T-helper 2 cell treated with Interferon-gamma antibody and Interleukin-4, amounts not matched to agents 100 ng/mL and 5 ng/mL, for 36 hours (primary cell): ENCODE data around the gene TTC39A. TPM values are rescaled to one million over a fixed set of nuclear protein-coding genes. Genes with fewer than 3 reads are reported as not detected.

Experiments
- intact Hi-C: fragments of 100-400 bp; cut with micrococcal nuclease; formaldehyde crosslinking; loops from one replicate; pipeline ENCODE4 v1.15.1; 2023
- total RNA-seq: library from RNA; stranded (reverse); gene quantifications from 2 replicates; pipeline ENCODE4 v1.2.3, GENCODE V29; 2022

TTC39A gene
- not detected in 2 replicates for total RNA-seq

DNA sequence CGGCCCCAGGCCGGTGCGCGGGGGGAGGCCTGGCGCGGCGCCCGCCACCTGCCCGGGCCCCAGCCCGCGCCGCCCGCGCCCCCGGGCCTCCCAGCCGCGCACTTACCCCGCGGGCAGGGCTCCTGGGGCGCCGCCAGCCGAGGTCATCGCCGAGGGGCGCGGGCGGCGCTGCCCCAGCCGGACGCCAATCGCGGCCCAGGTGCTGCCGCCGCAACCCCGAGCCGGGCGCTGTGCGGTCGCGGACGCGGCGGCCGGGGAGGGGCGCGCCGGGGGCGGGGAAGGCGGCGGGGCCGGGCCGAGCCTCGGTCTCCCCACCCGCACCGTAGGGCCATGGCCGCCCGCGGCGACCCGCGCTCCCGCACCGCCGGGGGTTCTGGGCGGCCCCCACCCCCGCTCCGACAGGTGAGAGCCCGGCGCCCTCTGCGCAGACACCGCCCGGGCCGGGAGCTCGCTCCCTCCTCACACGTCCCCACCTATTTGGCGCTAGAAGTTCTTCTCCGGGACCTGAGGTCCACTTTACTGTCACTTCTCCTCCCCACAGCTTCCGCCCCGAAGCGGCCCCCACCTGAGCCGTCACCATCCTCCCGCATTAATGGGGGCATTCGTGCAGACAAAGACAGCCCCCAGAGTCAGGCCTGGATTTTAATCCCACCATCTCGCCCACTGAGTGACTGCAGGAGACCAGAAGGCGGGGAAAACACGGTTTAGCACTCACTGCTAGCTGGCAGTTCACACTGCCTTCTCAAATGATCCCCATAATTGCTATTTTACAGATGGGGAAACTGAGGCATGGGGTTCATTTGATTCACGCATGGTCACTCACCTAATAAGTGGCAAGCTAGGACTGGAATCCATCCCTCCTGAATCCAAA is at the start of gene TTC39A:
Gene TTC39A, minus strand, starts transcription at position 232 of the 871 bp plus-strand sequence. Its CDS starts 85 bp downstream, at position 147.
- intact Hi-C loops, result no loop called here

DNA sequence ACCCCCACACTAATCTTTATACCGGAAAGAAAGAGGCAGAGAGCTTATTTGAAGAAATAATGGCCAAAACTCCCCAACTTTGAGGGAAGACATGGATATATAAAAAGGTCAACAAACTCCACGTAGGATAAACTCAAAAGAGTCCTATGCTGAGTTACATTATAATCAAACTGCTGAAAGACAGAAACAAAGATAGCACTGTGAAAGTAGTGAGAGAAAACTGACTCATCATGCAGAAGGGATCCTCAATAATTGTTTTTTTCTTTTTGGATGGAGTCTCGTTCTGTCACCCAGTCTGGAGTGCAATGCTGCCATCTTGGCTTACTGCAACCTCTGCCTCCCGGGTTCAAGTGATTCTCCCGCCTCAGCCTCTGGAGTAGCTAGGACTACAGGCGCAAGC is 48.5 kb upstream of the TTC39A start:
- intact Hi-C loops, result no loop called here

DNA sequence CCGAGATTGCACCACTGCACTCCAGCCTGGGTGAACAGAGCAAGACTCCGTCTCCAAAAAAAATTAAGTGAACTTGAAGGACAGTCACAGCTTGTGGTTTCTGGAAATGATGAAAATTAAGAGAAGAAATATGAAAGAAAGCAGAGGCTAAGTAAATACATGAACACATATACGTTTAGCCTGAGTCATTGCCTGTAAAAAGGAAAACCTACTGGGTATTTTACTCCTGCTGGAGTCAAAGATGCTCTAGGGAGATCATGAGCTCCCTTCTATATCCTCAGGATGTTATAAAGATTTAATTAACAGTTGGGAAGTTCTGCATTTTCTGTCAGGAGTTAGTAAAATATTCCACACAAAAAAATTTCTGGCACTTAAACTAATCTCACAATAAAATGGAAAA is 43.5 kb upstream of the TTC39A start:
- intact Hi-C loops, result no loop called here

DNA sequence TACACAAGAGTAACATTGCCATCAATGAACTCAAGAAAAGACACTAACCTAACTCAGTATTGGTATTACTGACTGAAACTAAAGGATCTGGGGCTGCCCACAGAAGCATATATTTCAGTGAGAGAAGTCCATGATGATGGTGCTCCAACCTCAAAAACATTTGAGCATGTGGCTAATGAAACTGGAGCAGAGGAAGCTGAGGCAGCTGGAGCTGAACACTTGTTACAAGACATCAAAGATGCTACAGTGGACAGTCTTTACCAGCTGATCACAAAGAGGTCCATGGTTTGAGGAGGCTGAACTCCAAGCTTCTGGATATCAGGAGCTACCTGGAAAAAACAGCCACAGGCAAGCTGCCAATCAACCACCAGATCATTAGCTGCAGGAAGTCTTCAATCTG is 42.2 kb upstream of the TTC39A start:
- intact Hi-C loops, result no loop called here

DNA sequence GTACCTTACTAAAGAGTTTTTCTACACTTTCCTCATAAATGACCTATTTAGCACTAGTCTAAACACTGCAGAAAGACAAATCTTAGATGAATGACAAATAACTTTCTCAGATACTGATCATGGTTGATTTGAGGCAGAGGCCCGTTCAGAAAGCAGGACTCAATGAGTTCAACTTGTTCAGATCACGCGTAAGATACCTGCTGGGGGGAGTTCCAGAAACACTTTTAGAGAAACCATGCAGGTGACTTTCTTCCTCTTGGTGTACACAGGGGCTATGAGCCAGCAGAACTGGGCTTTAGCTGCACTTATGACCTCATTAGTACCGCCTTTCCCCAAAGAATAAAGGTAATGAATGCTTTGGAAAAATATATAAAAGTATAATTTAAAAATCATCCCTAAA is 38.8 kb upstream of the TTC39A start:
- intact Hi-C loops, result no loop called here

DNA sequence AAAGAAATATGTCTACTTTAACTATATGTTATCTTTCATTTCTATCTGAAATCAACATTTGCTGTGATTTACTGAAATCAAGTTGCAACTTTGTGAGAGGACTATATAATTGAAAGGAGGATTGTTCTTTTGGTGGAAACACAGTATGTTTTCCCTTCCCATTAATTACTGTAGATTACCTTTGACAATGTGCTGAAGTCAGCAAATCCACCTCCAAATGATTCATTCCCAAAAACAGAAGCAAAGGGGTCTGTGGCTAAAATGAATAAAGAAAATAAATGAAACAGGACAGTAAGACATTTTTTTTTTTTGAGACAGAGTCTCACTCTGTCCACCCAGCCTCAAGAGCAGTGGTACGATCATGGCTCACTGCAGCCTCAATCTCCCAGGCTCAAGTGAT is 35.4 kb upstream of the TTC39A start:
- intact Hi-C loops, result no loop called here

DNA sequence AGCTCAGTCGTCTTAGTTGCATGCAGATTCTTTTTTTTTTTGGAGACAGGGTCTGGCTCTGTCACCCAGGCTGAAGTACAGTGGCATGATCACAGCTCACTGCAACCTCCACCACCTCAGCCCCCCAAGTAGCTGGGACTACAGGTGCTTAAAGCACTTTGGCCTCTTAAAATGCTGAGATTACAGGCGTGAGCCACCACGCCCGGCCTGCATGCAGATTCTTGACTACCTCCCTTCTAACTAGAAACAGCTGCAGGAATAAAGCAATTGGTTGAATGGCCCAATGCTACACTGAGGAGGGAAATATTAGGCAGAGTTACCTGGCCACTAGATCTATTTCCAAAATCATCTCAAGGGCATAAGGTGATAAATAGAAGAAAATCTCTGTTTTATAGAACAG is 29.5 kb upstream of the TTC39A start:
- intact Hi-C loops, result no loop called here

DNA sequence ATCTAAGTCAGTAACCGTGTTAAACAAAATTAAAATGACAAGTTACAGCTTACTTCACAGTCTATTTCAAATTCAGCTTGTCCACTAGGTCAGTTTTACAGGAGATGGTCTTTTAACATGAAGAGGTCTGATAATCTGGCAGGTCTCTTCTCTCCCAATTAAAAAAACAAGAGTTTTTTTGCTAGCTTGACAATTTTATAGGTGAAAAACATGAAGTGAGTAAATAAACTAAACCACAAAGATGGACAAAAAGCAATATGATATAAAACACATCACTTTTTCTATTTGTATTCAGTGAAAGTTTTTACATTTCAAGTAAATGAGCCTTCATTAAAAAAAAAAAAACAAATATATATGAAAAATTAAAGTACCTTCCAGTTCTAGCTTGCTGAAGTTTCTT is 25.0 kb upstream of the TTC39A start:
- intact Hi-C loops, result no loop called here

DNA sequence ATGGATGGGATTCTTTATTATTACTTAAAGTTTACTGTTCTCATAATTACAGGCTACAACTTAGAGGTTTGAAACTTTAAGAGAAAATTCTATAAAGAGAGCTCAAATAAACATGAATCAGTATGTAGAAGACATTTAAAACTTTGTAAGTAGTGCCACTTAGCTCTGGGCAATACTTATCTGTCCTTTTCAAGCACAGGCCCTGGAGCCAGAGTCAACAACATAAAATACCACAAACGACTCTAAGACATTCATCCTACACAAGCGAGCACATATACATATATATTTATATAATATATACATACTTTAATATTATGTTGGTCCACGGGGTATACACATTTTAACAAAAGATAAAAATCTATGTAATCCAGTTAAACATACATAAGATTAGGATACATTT is 24.1 kb upstream of the TTC39A start:
- intact Hi-C loops, result no loop called here

DNA sequence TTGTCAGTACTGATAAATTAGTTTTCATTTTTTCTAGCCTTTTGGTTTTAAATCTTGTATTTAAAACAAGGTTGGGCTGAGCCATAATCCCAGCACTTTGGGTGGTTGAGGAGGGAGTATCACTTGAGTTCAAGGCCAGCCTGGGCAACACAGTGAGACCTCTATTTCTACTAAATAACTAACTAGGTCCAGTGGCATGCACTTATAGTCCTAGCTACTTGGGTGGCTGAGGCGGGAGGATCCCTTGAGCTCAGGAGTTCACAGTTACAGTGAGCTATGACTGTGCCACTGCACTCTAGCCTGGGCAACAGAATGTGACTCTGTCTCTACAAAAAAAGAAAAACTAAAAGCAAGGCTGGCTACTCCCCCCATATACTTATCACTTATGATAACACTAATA is 21.5 kb upstream of the TTC39A start:
- intact Hi-C loops, result no loop called here

DNA sequence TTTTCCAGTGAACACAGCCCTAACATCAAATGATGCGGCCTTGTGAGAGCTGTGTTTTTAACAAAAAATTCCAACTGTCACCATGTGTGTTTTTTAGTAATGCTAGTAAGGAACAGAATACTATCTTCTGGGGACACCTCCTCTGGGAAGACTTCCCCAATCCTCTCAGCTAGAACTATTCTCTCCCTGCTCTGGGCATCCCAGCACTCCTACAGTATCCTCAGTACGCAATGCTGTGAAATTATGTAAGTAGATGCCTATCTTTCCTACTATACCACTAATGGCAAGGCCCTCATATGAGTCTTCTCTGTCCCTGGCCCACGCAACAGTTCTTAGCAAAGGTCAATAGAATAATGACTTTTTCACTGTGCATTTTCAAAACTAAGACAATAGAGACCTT is 19.5 kb upstream of the TTC39A start:
- intact Hi-C loops, result no loop called here

DNA sequence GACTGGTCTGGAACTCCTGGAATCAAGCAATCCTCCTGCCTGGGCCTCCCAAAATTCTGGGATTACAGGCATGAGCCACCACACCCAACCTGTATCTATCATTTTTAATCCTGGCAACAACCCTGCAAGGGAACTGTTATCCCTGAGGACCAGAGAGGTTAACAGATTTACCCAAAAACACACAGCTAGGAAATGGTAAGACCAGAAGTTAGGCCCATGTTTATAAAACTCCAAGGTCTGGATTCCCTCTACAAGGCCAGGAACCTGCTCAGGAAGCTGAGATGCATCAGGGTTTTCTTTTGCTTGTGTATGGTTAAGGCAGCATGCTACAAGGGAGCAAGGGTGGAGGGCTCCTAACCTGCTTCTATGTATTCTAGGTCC is 17.8 kb upstream of the TTC39A start:
- intact Hi-C loops, result no loop called here

DNA sequence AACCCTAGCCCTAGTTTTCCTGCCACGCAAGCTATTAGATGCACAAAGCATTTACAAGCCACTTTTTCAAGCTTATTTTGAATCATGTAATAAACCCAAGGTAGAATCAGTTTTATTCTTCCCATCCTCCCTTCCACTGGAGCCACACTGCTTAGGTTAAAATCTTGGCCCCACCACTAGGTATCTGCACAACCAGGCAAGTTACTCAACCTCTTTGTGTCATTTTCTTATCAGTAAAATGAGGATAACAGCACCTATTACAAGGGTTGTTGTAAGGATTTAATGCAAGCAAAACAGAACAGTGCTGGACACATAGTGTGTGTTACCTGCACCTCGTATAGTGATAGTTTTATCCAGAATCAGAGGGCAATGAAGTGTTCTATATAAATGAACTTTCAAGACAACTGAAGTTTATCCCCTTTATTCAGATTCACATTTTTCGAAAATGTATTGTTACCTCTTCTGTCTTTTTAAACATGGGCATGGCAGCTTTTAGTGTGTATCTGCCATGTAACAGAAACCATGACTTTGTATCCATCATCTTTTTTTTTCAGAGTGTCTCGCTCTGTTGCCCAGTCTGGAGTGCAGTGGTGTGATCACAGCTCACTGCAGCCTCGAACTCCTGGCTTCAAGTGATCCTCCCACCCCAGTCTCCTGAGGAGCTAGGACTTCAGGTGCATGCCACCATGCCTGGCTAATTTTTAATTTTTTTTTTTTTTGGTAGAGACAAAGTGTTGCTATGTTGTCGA is 17.2 kb upstream of the TTC39A start:
- intact Hi-C loops, result no loop called here

DNA sequence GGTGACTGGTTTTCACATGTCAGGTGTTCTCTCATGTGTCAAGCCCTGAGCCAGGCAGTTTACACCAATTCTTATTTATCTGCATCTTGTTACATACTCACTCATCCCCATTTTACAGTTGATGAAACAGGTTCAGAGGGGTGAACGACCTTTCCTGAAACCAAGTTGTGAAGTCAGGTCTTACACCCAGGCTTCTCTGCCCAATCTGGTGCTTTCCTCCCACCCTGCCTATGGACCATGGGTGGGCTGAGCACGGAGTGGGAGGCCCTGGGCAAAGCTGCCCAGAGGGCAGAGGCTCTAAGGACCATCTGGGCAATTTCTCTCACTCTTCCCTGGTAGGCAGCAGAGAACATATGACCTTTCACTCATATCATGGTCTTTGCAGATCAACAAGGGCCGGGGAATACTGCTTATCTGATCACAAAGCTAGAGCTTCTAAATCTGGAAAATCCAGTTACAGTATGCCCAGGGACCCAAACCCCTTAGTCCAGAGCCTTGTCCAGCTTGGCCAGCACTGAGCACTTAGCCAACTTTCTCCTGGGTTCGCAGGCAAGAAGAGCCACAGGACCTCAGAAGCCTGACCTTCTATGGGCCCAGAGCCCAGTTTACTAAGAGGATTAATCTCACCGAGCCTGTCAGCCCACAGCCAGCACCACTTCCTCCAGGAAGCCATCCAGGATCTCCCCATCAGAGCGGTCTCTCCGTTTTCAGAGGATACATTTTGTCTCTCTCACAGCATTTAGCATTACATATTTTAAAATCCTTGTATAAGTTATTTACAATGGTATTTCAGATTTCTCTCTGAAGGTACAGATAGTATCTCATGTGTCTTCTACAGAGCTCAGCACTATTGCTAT is 16.0 kb upstream of the TTC39A start:
- intact Hi-C loops, result no loop called here

DNA sequence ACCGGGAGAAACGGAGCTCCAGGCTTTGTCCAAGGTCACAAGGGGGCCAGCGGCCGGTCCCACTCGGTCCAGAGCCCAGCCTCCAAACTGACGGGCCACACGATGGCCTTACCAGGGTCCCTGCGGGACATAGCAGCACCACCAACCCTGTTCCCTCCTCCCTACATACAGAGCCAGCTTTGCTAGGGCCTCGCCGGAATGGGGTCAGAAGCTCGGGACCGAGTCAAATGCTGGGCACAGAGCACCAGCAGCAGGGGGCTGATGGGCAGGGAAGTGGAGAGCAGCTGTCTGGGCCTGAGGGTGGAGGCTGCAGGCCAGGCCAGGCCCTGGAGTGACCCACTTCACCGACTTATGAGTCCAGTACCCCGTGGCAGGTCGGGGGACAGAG is 14.9 kb upstream of the TTC39A start:
- intact Hi-C loops, result no loop called here

DNA sequence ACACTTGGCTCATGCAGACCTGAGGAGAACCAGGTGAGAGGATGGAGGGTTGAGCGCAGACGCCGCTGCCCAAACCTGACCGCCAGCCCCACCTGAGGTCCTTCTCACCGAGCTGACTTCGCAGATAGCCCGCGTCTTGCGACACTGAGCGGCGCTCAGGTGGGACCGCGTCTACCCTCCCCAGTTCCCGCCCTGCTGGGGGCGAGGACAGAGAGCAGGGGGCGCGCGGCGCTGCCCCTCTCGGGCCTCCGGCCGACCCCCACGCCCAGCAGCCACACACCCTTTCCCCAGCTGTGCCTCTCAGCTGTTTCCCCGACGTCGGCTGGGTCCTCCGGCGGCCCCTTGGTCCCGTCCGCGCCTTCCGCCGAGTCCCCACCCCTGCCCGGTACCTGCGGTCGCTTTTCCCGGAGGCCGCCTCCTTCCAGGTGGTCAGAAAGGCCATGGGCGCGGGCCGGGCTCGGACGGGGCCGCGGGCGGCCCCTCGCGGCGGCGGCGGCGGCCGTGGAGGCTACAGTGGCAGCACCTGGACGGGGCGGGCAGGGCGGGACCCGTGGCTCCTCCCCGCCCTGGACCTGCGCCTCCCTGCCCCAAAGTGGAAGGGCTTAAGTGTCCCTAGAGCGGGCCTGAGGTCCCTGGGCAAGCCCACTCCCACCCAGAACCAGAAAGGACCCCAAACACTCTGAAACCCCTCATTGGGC is 14.4 kb upstream of the TTC39A start:
- intact Hi-C loops, result no loop called here

DNA sequence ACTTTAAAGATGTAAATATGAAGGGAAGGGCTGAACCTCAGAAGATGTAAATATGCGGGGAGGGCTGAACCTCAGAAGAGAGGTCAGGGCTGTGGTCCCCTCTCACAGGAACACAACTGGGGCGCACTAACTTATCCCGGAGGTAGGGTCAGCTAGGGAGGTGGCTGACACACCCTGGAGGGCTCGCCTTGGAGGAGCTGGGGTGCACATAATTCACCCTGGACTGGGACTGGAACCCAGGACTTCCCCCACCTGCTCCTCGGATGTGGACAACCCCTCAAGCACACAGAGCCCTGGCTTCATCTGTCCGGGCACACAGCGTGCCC is 13.9 kb upstream of the TTC39A start:
- intact Hi-C loops, result no loop called here

DNA sequence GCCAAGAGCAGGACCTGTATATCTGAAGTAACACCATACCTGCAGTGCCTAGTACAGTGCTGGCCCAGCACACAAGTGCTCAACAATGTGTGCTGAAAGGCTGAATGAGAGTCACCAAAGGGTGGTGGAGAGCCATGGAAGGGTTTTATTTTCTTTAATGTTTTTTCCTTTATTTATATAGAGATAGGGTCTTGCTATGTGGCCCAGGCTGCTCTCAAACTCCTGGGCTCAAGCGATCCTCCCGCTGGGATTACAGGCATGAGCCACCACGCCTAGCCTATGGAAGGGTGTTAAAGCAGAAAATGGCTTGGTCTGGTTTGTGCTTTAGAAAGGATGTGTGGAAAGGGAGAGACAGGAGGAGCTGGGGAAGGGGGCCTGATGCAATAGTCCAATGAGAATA is 13.3 kb upstream of the TTC39A start:
- intact Hi-C loops, result no loop called here

DNA sequence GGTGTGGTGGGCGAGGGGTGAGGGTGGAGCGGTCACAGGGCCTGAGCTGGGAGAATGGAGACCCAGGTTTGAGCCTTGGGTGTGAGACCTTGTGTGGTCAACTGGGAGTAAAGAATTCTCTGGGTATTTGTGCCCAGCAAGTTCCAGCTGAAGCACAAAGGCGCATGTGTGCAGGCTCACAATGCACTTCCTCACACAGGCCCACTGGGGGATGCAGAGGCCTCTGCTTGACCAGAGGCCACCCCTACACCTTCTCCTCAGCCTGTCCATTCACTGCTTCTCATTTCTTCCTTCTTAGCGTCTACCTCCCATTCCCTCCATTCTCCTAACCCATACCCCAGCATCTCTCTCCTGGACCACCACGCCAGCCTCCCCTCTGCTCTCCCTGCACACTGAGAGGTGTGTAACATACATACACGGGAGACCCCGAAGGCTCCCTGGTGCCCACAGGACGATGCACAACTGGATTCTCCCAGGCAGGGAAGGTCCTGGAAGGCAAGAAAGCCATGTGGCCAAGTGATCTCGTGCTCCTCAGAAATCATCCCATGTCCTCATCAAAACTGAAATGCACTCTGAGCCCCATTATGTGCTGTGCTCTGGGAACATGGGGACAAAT is 12.3 kb upstream of the TTC39A start:
- intact Hi-C loops, result no loop called here

DNA sequence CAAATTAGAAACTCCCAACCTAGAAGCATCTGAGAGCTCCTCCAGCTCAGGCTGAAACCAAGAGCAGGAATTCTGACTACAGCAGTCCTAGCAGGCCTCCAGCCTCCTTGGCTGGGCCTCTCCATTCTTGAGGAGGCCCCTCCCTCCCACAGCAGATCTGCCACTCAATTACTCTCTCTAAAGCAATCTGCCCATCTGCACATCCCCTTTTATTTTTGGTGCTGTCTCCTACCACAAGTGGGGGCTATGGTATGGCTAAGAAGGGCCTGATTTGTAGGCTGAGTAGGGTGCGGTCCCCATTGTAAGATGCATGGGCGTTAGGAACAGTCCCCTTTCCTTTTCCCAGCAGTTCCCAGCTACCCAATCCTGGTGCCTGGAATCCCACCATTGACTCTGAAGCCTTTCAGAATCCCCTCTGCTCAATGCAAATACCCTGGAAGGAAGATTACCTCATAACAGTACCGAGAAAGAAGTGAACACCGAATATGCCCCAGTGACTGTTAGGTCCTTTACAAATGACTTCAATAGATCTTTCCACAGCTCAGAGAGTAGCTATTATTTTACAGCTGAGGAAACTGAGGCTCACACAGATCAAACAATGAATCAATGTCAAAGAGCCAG is 11.6 kb upstream of the TTC39A start:
- intact Hi-C loops, result no loop called here

DNA sequence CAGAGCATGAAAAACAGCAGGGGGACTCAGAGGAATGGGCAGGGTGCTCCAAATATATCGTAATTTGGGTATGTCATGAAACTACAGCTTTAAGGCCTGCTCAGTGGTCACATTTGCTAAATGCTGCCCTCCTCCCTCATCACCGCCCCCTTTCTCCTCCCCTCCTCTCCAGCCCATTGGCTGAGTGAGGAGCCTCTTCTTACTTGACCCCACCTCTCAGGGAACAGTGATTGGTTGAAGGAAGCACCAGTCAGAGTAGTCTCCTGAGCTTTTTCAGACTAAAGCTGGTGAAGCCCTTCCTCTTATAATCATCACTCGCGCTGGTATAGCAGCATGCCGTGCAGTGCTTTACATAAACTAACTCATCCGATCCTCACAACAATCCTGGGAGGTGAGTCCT is 10.0 kb upstream of the TTC39A start:
- intact Hi-C loops, result no loop called here
